Calu3 (cell line): ENCODE measurements around the gene ELOB. TPM values are rescaled to one million over a fixed set of nuclear protein-coding genes. Genes with fewer than 3 reads are reported as not detected.

Experiments
- BruUV-seq: library from RNA; stranded (reverse); fragments of 400-500 nt; replicated peaks from 2 replicates; lab custom pipeline; 2021; lab: Mats Ljungman, UMichigan
- CTCF ChIA-PET: fragments of 300-600 bp; sonication (Branson Sonifier 250); formaldehyde crosslinking; loops from one replicate; lab custom pipeline; 2022; ENCODE audit warnings: antibody characterized with exemption; lab: Charles Lee
- DNase-seq: peaks from one replicate; pipeline ENCODE4 v3.0.0; 2022
- H3K27ac Mint-ChIP-seq: one replicate; pipeline ENCODE4 v1.8.0; 2022; ENCODE audit warnings: mixed read lengths; ENCODE audit not compliant: unreplicated experiment
- H3K27me3 Mint-ChIP-seq: one replicate; pipeline ENCODE4 v1.8.0; 2022; ENCODE audit warnings: mixed read lengths; ENCODE audit not compliant: unreplicated experiment
- H3K36me3 Mint-ChIP-seq: one replicate; pipeline ENCODE4 v1.8.0; 2022; ENCODE audit warnings: mild to moderate bottlenecking, moderate library complexity, mixed read lengths; ENCODE audit not compliant: insufficient read depth, unreplicated experiment
- H3K4me1 Mint-ChIP-seq: one replicate; pipeline ENCODE4 v1.8.0; 2022; ENCODE audit warnings: mild to moderate bottlenecking, low read depth, mixed read lengths; ENCODE audit not compliant: unreplicated experiment
- H3K4me3 Mint-ChIP-seq: one replicate; pipeline ENCODE4 v1.8.0; 2022; ENCODE audit warnings: mild to moderate bottlenecking, low read depth, moderate library complexity, mixed read lengths; ENCODE audit not compliant: unreplicated experiment
- H3K9me3 Mint-ChIP-seq: one replicate; pipeline ENCODE4 v1.8.0; 2022; ENCODE audit warnings: low read depth, mixed read lengths; ENCODE audit not compliant: unreplicated experiment
- CTCF ChIP-seq: fragments of 200-600 bp; IDR thresholded peaks from one replicate; pipeline ENCODE4 v1.8.0; 2022; ENCODE audit warnings: antibody characterized with exemption; ENCODE audit not compliant: unreplicated experiment
- intact Hi-C: fragments of 100-400 bp; cut with micrococcal nuclease; formaldehyde crosslinking; loops from one replicate; pipeline ENCODE4 v1.10.0; 2022; ENCODE audit not compliant: unreplicated experiment
- total RNA-seq: library from RNA; stranded (reverse); gene quantifications from 2 replicates; pipeline ENCODE4 v1.2.3, GENCODE V29; 2022

ELOB gene
- total RNA-seq, 1 experiment from 2014 or later: 269 TPM

GRCh38 chr16:2748757-2749455 is 28.2 kb downstream of the ELOB start:
- no peaks in the 10 kb centered on the region for H3K9me3 Mint-ChIP-seq
- no peaks in the 10 kb centered on the region for H3K4me1 Mint-ChIP-seq
- peaks cover 35% of the 10 kb centered on the region for H3K36me3 Mint-ChIP-seq
- peaks cover 14% of the 10 kb centered on the region for H3K27me3 Mint-ChIP-seq
- CTCF ChIA-PET: no interaction called here
- no peak overlapping the region for H3K4me3 Mint-ChIP-seq
- intact Hi-C loops: no loop called here
- H3K27ac Mint-ChIP-seq: no peak overlapping the region
- TF ChIP-seq CTCF: no peak
- DNase-seq: no peak
- BruUV-seq: no TSS peak

- intact Hi-C loops: no loop called here
- no TSS peak for BruUV-seq
- no peak overlapping the region for H3K27ac Mint-ChIP-seq
- TF ChIP-seq CTCF: no peak
- H3K9me3 Mint-ChIP-seq: no peaks in the 10 kb centered on the region
- no peak for DNase-seq
- CTCF ChIA-PET: interaction anchor here (1.1 kb wide), 1 partner anchor 38 kb away, joined by 3 read pairs; no protein-coding TSS in a partner anchor
- peaks cover 27% of the 10 kb centered on the region for H3K27me3 Mint-ChIP-seq
- H3K4me1 Mint-ChIP-seq: no peaks in the 10 kb centered on the region
- peaks cover 6% of the 10 kb centered on the region for H3K36me3 Mint-ChIP-seq
- H3K4me3 Mint-ChIP-seq: no peak overlapping the region
These were observed 31.1 kb downstream of the ELOB start for GRCh38 chr16:2745961-2746360.

- intact Hi-C loops: no loop called here
- no peak for DNase-seq
These were observed 31.8 kb downstream of the ELOB start for GRCh38 chr16:2745116-2745890.

GRCh38 chr16:2744711-2745110 is 32.4 kb downstream of the ELOB start:
- intact Hi-C loops: no loop called here
- Mint-ChIP-seq H3K4me1 (no peaks in the 10 kb centered on the region), H3K27me3 (peaks cover 39% of the 10 kb centered on the region), H3K27ac (no peak overlapping the region), H3K4me3 (no peak overlapping the region), H3K36me3 (peaks cover 5% of the 10 kb centered on the region), H3K9me3 (no peaks in the 10 kb centered on the region)
- no TSS peak for BruUV-seq
- no peak for TF ChIP-seq CTCF
- no peak for DNase-seq
- CTCF ChIA-PET: no interaction called here

More at GRCh38 chr16:2745116-2745890, 31.8 kb downstream of the ELOB start:
- no TSS peak for BruUV-seq
- CTCF ChIA-PET: interaction anchor here (1.1 kb wide), 1 partner anchor 38 kb away, joined by 3 read pairs; no protein-coding TSS in a partner anchor
- no peak overlapping the region for H3K4me3 Mint-ChIP-seq
- H3K27ac Mint-ChIP-seq: no peak overlapping the region
- peaks cover 33% of the 10 kb centered on the region for H3K27me3 Mint-ChIP-seq
- no peaks in the 10 kb centered on the region for H3K9me3 Mint-ChIP-seq
- H3K36me3 Mint-ChIP-seq: peaks cover 5% of the 10 kb centered on the region
- no peak for TF ChIP-seq CTCF
- H3K4me1 Mint-ChIP-seq: no peaks in the 10 kb centered on the region
